H9 (cell line): ENCODE measurements around the gene GYPB. TPM values are rescaled to one million over a fixed set of nuclear protein-coding genes. Genes with fewer than 3 reads are reported as not detected.
"Not testable (repeated sequence)": the region's sequence is repeated elsewhere in the genome, so short reads cannot be mapped to it uniquely, and the experiment has no call there.

Experiments
- DNase-seq: peaks from one replicate; pipeline ENCODE4 v3.0.0-alpha.2; 2017
- H2AFZ ChIP-seq: one replicate; pipeline ENCODE4 v1.6.1; 2013; ENCODE audit warnings: mild to moderate bottlenecking, low read length, control low read depth, moderate library complexity
- H2AK5ac ChIP-seq: 2 replicates; pipeline ENCODE4 v1.6.1; 2013; ENCODE audit warnings: low read length, control low read depth, mixed read lengths; ENCODE audit not compliant: insufficient read length
- H2BK120ac ChIP-seq: one replicate; pipeline ENCODE4 v1.6.1; 2013; ENCODE audit warnings: low read depth, mild to moderate bottlenecking, low read length, control low read depth, inconsistent platforms; ENCODE audit not compliant: poor library complexity, severe bottlenecking
- H2BK12ac ChIP-seq: 2 replicates; pipeline ENCODE4 v1.6.1; 2013; ENCODE audit warnings: low read length, control low read depth, mixed read lengths, low read depth; ENCODE audit not compliant: insufficient read length
- H2BK15ac ChIP-seq: 2 replicates; pipeline ENCODE4 v1.6.1; 2013; ENCODE audit warnings: low read depth, low read length, control low read depth
- H2BK20ac ChIP-seq: one replicate; pipeline ENCODE4 v1.6.1; 2013; ENCODE audit warnings: low read depth, mild to moderate bottlenecking, low read length, control low read depth, inconsistent platforms; ENCODE audit not compliant: poor library complexity, severe bottlenecking
- H2BK5ac ChIP-seq: 2 replicates; pipeline ENCODE4 v1.6.1; 2013; ENCODE audit warnings: low read length, control low read depth, mixed read lengths; ENCODE audit not compliant: insufficient read length
- H3K14ac ChIP-seq: 2 replicates; pipeline ENCODE4 v1.6.1; 2013; ENCODE audit warnings: low read length, control low read depth; ENCODE audit not compliant: insufficient read depth
- H3K18ac ChIP-seq: 2 replicates; pipeline ENCODE4 v1.6.1; 2013; ENCODE audit warnings: low read depth, mild to moderate bottlenecking, mixed read lengths, low read length, control low read depth; ENCODE audit not compliant: insufficient read length
- H3K23ac ChIP-seq: 2 replicates; pipeline ENCODE4 v1.6.1; 2013; ENCODE audit warnings: low read length, control low read depth, mixed read lengths, low read depth; ENCODE audit not compliant: insufficient read length
- H3K23me2 ChIP-seq: 2 replicates; pipeline ENCODE4 v1.6.1; 2013; ENCODE audit warnings: low read depth, mild to moderate bottlenecking, mixed read lengths, low read length, control low read depth; ENCODE audit not compliant: insufficient read length, poor library complexity, severe bottlenecking
- H3K27ac ChIP-seq: 2 replicates; pipeline ENCODE4 v1.5.1; 2013; ENCODE audit warnings: low read length, control low read depth, mixed read lengths, low read depth; ENCODE audit not compliant: insufficient read length
- H3K27me3 ChIP-seq: 2 replicates; pipeline ENCODE4 v1.6.1; 2013; ENCODE audit warnings: low read length, control low read depth, inconsistent platforms; ENCODE audit not compliant: insufficient read depth
- H3K4ac ChIP-seq: 2 replicates; pipeline ENCODE4 v1.6.1; 2013; ENCODE audit warnings: low read depth, mild to moderate bottlenecking, control low read depth, inconsistent platforms, low read length, moderate library complexity
- H3K4me1 ChIP-seq: 2 replicates; pipeline ENCODE4 v1.6.1; 2013; ENCODE audit warnings: low read length, control low read depth, inconsistent platforms; ENCODE audit not compliant: insufficient read depth
- H3K4me2 ChIP-seq: 2 replicates; pipeline ENCODE4 v1.6.1; 2013; ENCODE audit warnings: low read length, control low read depth, mixed read lengths; ENCODE audit not compliant: insufficient read length, insufficient read depth
- H3K56ac ChIP-seq: 2 replicates; pipeline ENCODE4 v1.6.1; 2013; ENCODE audit warnings: low read depth, mild to moderate bottlenecking, mixed read lengths, low read length, control low read depth; ENCODE audit not compliant: insufficient read length
- H3K79me1 ChIP-seq: 2 replicates; pipeline ENCODE4 v1.6.1; 2013; ENCODE audit warnings: low read depth, mild to moderate bottlenecking, moderate library complexity, low read length, control low read depth, inconsistent platforms; ENCODE audit not compliant: insufficient read depth, poor library complexity, severe bottlenecking
- H3K79me2 ChIP-seq: 2 replicates; pipeline ENCODE4 v1.6.1; 2013; ENCODE audit warnings: low read length, control low read depth, inconsistent platforms; ENCODE audit not compliant: insufficient read depth
- H3K9ac ChIP-seq: 2 replicates; pipeline ENCODE4 v1.6.1; 2013; ENCODE audit warnings: low read length, control low read depth, mixed read lengths; ENCODE audit not compliant: insufficient read length; ENCODE audit errors: extremely low read depth
- H3K9me3 ChIP-seq: one replicate; pipeline ENCODE4 v1.6.1; 2013; ENCODE audit warnings: low read depth, low read length, inconsistent platforms; ENCODE audit not compliant: control insufficient read depth
- H3T11ph ChIP-seq: one replicate; pipeline ENCODE4 v1.6.1; 2013; ENCODE audit warnings: mild to moderate bottlenecking, low read length, control low read depth, inconsistent platforms
- H4K20me1 ChIP-seq: one replicate; pipeline ENCODE4 v1.6.1; 2013; ENCODE audit not compliant: control insufficient read depth, insufficient read length, insufficient read depth
- H4K5ac ChIP-seq: 2 replicates; pipeline ENCODE4 v1.6.1; 2013; ENCODE audit warnings: low read depth, mild to moderate bottlenecking, mixed read lengths, low read length, control low read depth; ENCODE audit not compliant: insufficient read length
- H4K8ac ChIP-seq: replicated peaks from 2 replicates; pipeline ENCODE4 v1.6.1; 2013; ENCODE audit warnings: low read length, control low read depth, mixed read lengths, low read depth; ENCODE audit not compliant: insufficient read length
- H4K91ac ChIP-seq: 2 replicates; pipeline ENCODE4 v1.6.1; 2013; ENCODE audit warnings: low read depth, mild to moderate bottlenecking, moderate library complexity, mixed read lengths, low read length, control low read depth; ENCODE audit not compliant: insufficient read length
- H3K27ac Mint-ChIP-seq, 3 experiments: 2 replicates in 2 of 3; 3 replicates in 1 of 3; pipeline ENCODE4 v1.8.0; 2020 to 2021; ENCODE audit warnings: mixed read lengths in 3 of 3, mild to moderate bottlenecking in 1 of 3, moderate library complexity in 1 of 3
- H3K27me3 Mint-ChIP-seq: 2 replicates; pipeline ENCODE4 v1.8.0; 2021; ENCODE audit warnings: low read depth, mild to moderate bottlenecking, moderate library complexity, mixed read lengths
- H3K36me3 Mint-ChIP-seq, 3 experiments: 2 replicates in 2 of 3; 3 replicates in 1 of 3; pipeline ENCODE4 v1.8.0; 2020 to 2021; ENCODE audit warnings: low read depth in 3 of 3, mixed read lengths in 3 of 3; ENCODE audit not compliant: insufficient read depth in 1 of 3
- H3K4me1 Mint-ChIP-seq, 2 experiments: 2 replicates each; pipeline ENCODE4 v1.8.0; 2020; ENCODE audit warnings: mixed read lengths in 2 of 2
- H3K4me3 Mint-ChIP-seq, 2 experiments: 2 replicates in 1 of 2; 3 replicates in 1 of 2; pipeline ENCODE4 v1.8.0; 2020 to 2021; ENCODE audit warnings: mild to moderate bottlenecking in 2 of 2, mixed read lengths in 2 of 2, moderate library complexity in 1 of 2
- H3K9me3 Mint-ChIP-seq, 2 experiments: 2 replicates in 1 of 2; 3 replicates in 1 of 2; pipeline ENCODE4 v1.8.0; 2020; ENCODE audit warnings: mild to moderate bottlenecking in 2 of 2, mixed read lengths in 2 of 2, moderate library complexity in 1 of 2
- WGBS: extraction: QIAGEN DNeasy Blood & Tissue Kit; methylation state at CpG from one replicate; pipeline ENCODE4 v1.1.7; 2013; ENCODE audit warnings: missing lambda C conversion rate, low lambda C conversion rate, mixed read lengths; ENCODE audit not compliant: insufficient read length; ENCODE audit errors: extremely low coverage; 5-methylcytosine and 5-hydroxymethylcytosine counted together
- total RNA-seq: library from RNA; stranded (reverse); gene quantifications from 2 replicates; pipeline ENCODE4 v1.2.1, GENCODE V29; 2021
- TF ChIP-seq, protein P1 (sequence below): fragments of 200-600 bp; sonication (generic); conservative IDR thresholded peaks from 3 replicates; pipeline ENCODE4 v1.8.0; 2021; ENCODE audit warnings: antibody characterized with exemption, mild to moderate bottlenecking

GYPB gene
- total RNA-seq, 1 experiment from 2014 or later = not detected

DNA sequence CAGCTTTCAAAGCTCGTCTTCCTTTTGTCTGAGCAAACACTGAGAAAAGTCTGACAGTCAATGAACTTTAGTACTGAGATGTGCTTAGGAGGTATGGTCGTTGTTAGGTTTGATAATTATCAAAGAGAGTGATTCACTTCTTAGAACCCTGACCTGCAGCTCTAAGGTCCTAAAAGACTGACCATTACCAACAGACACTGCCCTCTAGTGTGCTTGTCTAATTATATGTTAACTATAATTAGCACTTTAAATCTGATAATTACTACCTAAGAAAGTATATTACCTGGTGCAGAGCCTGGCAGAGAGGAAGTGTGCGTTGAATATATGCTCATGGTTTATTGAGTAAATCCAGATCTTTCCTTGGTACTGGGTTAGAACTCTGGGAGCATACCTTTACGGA, 38.4 kb downstream of the GYPB start:
- not testable (repeated sequence) for H4K8ac ChIP-seq, H2BK120ac ChIP-seq, H3K9ac ChIP-seq, H2BK5ac ChIP-seq, H2BK20ac ChIP-seq, H3K9me3 Mint-ChIP-seq, H3K27me3 ChIP-seq, H3K36me3 Mint-ChIP-seq, H4K91ac ChIP-seq, H3K14ac ChIP-seq, H4K20me1 ChIP-seq, H3K56ac ChIP-seq, H2BK12ac ChIP-seq, H3T11ph ChIP-seq, H2AFZ ChIP-seq, H3K23ac ChIP-seq, H3K79me2 ChIP-seq, H2AK5ac ChIP-seq, DNase-seq, H3K27ac ChIP-seq, H3K18ac ChIP-seq, H3K4me2 ChIP-seq, H3K23me2 ChIP-seq, H3K9me3 ChIP-seq, H3K79me1 ChIP-seq, H3K4me1 ChIP-seq, H2BK15ac ChIP-seq, H3K27me3 Mint-ChIP-seq, H3K4ac ChIP-seq, H4K5ac ChIP-seq, H3K4me3 Mint-ChIP-seq, H3K27ac Mint-ChIP-seq
- TF ChIP-seq, protein P1, sequence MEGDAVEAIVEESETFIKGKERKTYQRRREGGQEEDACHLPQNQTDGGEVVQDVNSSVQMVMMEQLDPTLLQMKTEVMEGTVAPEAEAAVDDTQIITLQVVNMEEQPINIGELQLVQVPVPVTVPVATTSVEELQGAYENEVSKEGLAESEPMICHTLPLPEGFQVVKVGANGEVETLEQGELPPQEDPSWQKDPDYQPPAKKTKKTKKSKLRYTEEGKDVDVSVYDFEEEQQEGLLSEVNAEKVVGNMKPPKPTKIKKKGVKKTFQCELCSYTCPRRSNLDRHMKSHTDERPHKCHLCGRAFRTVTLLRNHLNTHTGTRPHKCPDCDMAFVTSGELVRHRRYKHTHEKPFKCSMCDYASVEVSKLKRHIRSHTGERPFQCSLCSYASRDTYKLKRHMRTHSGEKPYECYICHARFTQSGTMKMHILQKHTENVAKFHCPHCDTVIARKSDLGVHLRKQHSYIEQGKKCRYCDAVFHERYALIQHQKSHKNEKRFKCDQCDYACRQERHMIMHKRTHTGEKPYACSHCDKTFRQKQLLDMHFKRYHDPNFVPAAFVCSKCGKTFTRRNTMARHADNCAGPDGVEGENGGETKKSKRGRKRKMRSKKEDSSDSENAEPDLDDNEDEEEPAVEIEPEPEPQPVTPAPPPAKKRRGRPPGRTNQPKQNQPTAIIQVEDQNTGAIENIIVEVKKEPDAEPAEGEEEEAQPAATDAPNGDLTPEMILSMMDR = peak; percentile 38
- H3K4me1 Mint-ChIP-seq = peaks cover 16 to 21% of the 10 kb centered on the region in 2 experiments
- WGBS = no CpG with 5 or more reads among the region's 4 CpGs

DNA sequence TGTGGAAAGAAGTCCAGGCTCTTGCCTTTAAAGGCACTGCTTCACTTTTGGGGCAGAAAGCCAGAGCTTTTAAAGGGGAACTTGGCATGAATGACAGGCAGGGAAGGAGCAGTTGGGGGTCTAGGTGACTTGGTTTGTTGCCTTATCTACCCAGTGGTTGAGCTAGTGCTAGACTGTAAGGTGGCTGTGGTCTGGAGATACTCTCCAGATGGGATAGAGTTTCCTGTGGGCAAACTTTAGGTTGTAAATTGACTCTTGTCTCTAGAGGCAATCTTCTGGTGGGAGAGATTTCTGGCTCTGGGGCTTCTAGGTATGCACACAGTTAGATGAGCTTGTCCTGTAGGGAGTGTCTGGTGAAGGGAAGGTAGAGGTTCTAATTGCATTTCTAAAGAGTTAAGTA, 43.7 kb downstream of the GYPB start:
- not testable (repeated sequence) for H3K18ac ChIP-seq

More for the DNA sequence above, 43.7 kb downstream of the GYPB start:
- not testable (repeated sequence) for H2AFZ ChIP-seq, H2BK5ac ChIP-seq, H3K4me1 Mint-ChIP-seq, H2BK20ac ChIP-seq, H4K20me1 ChIP-seq, H3K27me3 ChIP-seq, H4K91ac ChIP-seq, H3K4me2 ChIP-seq, H3K23me2 ChIP-seq, H3K56ac ChIP-seq, H2AK5ac ChIP-seq, DNase-seq, H3K4me3 Mint-ChIP-seq, H3K27ac ChIP-seq, H3K9me3 Mint-ChIP-seq, H2BK15ac ChIP-seq, H3K23ac ChIP-seq, H3K27me3 Mint-ChIP-seq, H3K4me1 ChIP-seq, H4K8ac ChIP-seq, H3K9me3 ChIP-seq, H3K14ac ChIP-seq, H3K27ac Mint-ChIP-seq, H2BK12ac ChIP-seq, H4K5ac ChIP-seq, H3K4ac ChIP-seq, H3K79me1 ChIP-seq, H3K9ac ChIP-seq, H3K79me2 ChIP-seq, H3K36me3 Mint-ChIP-seq, H2BK120ac ChIP-seq, H3T11ph ChIP-seq
